ENCODE measurements around the gene SLC7A5.
"Not testable (repeated sequence)": the region's sequence is repeated elsewhere in the genome, so short reads cannot be mapped to it uniquely, and the experiment has no call there.

DNA sequence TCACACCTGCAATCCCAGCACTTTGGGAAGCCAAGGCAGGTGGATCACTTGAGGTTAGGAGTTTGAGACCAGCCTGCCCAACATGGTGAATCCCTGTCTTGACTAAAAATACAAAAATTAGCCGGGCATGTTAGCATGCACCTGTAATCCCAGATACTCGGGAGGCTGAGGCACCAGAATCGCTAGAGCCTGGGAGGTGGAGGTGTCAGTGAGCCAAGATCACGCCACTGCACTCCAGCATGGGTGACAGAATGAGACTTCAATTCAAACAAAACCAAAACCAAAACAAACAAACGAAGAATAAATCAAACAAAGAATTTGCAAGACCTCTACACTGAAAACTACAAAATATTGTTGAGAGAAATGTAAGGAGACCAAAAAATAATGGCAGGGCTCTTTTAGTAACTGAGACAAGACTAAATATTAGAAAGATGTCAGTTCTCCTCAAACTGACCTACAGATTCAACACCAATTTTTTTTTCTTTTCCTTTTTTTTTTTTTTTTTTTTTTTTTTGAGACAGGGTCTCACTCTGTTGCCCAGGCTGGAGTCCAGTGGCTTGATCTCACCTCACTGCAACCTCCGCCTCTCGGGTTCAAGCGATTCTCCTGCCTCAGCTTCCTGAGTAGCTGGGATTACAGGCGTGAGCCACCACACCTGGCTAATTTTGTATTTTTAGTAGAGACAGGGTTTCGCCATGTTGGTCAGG lies 80.4 kb downstream of the SLC7A5 start:
- TF ChIP-seq, protein P1, sequence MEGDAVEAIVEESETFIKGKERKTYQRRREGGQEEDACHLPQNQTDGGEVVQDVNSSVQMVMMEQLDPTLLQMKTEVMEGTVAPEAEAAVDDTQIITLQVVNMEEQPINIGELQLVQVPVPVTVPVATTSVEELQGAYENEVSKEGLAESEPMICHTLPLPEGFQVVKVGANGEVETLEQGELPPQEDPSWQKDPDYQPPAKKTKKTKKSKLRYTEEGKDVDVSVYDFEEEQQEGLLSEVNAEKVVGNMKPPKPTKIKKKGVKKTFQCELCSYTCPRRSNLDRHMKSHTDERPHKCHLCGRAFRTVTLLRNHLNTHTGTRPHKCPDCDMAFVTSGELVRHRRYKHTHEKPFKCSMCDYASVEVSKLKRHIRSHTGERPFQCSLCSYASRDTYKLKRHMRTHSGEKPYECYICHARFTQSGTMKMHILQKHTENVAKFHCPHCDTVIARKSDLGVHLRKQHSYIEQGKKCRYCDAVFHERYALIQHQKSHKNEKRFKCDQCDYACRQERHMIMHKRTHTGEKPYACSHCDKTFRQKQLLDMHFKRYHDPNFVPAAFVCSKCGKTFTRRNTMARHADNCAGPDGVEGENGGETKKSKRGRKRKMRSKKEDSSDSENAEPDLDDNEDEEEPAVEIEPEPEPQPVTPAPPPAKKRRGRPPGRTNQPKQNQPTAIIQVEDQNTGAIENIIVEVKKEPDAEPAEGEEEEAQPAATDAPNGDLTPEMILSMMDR (IDR thresholded peaks at IDR 0.05 in 4 of 5, conservative IDR thresholded peaks at IDR 0.05 in 1 of 5) = not testable (repeated sequence)
- not testable (repeated sequence) for TF ChIP-seq POLR2A (IDR thresholded peaks at IDR 0.05)
